ENCODE data around the gene STK10.

- TF ChIP-seq CTCF (IDR thresholded peaks at IDR 0.05), result no peak
- no peak for TF ChIP-seq POLR2A (IDR thresholded peaks at IDR 0.05)
Measured at GRCh38 chr5:172044631-172045314, 143.3 kb downstream of the STK10 start.
